ENCODE data around the gene CDK2AP2.

CDK2AP2 gene

DNA sequence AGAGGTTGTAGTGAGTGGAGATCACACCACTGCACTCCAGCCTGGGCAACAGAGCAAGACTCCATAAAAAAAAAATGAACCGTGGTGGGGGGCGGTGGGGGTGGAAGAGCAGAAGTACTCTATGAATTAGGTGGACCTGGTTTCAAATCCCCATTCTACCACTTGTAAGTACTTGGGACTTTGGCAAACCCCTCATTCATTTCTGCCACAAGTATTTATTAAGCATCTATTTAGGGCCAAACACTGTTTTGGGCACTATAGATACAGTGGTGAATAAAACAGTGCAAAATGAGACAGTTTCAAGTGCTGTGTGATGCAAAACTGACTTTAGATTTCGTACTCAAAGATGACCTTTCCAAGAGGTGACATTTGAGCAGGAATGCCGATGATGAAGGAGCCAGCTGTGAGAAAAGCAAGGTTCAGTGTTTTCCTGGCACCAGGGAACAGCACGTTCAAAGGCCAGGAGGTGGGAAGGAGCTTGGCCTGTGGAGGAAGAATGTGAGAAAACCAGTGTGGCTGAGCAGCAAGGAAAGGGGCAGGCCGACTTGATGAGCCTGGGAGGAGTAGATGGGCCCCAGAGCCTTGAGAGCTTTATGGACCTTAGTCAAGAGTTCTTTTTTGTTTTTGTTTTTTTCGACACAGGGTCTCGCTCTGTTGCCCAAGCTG lies 37.5 kb downstream of the CDK2AP2 start:
- in situ Hi-C loops (cut with MboI; ENCODE audit: low sequenced_read_pairs, unreplicated experiment) = no loop called here
- TF ChIP-seq, protein P1, sequence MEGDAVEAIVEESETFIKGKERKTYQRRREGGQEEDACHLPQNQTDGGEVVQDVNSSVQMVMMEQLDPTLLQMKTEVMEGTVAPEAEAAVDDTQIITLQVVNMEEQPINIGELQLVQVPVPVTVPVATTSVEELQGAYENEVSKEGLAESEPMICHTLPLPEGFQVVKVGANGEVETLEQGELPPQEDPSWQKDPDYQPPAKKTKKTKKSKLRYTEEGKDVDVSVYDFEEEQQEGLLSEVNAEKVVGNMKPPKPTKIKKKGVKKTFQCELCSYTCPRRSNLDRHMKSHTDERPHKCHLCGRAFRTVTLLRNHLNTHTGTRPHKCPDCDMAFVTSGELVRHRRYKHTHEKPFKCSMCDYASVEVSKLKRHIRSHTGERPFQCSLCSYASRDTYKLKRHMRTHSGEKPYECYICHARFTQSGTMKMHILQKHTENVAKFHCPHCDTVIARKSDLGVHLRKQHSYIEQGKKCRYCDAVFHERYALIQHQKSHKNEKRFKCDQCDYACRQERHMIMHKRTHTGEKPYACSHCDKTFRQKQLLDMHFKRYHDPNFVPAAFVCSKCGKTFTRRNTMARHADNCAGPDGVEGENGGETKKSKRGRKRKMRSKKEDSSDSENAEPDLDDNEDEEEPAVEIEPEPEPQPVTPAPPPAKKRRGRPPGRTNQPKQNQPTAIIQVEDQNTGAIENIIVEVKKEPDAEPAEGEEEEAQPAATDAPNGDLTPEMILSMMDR (IDR thresholded peaks at IDR 0.05; ENCODE audit: borderline replicate concordance, control extremely low read depth, extremely low read depth, insufficient read depth, missing control alignments) = no peak
- no peak for DNase-seq (ENCODE audit: low spot score)

- in situ Hi-C loops (cut with MboI; ENCODE audit: low sequenced_read_pairs, unreplicated experiment) = no loop called here
- TF ChIP-seq, protein P1 (IDR thresholded peaks at IDR 0.05; ENCODE audit: borderline replicate concordance, control extremely low read depth, extremely low read depth, insufficient read depth, missing control alignments) = no peak
- DNase-seq (ENCODE audit: low spot score) = no peak
Measured at GRCh38 chr11:67469508-67469811, 38.5 kb downstream of the CDK2AP2 start.

- TF ChIP-seq, protein P1 (IDR thresholded peaks at IDR 0.05; ENCODE audit: borderline replicate concordance, control extremely low read depth, extremely low read depth, insufficient read depth, missing control alignments) = peak; percentile 76
- DNase-seq (ENCODE audit: low spot score) = peak; percentile 97
- in situ Hi-C loops (cut with MboI; ENCODE audit: low sequenced_read_pairs, unreplicated experiment) = no loop called here
Measured at GRCh38 chr11:67468759-67469507, 39.0 kb downstream of the CDK2AP2 start, which contains the start of gene TMEM134. TSS of gene TMEM134 (minus strand) at chr11:67469251. CDS start at chr11:67469192, 59 bp downstream.

GRCh38 chr11:67468456-67468758 lies 39.6 kb downstream of the CDK2AP2 start:
- TF ChIP-seq, protein P1 (IDR thresholded peaks at IDR 0.05; ENCODE audit: borderline replicate concordance, control extremely low read depth, extremely low read depth, insufficient read depth, missing control alignments) = no peak
- in situ Hi-C loops (cut with MboI; ENCODE audit: low sequenced_read_pairs, unreplicated experiment) = no loop called here
- no peak for DNase-seq (ENCODE audit: low spot score)

DNA sequence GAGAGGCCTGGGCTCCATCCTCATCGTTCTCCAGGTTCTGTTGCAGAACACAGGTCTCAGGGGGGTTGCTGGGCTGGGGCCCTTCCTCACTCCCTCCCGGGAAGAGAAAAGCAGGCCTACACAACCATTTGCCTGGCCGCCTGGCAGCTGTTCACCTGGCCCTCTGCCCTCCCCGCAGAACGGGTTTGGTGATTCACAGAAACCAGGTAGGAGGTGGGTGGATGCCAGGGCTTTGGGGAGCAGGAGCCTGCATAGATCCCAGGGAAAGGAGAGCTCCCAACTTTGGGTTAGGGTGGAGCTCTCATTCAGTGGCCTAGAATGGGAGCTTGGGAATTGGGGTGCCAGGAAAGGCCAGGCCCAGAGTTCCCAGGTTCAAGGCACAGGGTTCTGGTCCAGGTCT lies 39.9 kb downstream of the CDK2AP2 start:
- in situ Hi-C loops (cut with MboI; ENCODE audit: low sequenced_read_pairs, unreplicated experiment) = no loop called here
- TF ChIP-seq, protein P1 (IDR thresholded peaks at IDR 0.05; ENCODE audit: borderline replicate concordance, control extremely low read depth, extremely low read depth, insufficient read depth, missing control alignments) = no peak
- DNase-seq (ENCODE audit: low spot score) = no peak

DNA sequence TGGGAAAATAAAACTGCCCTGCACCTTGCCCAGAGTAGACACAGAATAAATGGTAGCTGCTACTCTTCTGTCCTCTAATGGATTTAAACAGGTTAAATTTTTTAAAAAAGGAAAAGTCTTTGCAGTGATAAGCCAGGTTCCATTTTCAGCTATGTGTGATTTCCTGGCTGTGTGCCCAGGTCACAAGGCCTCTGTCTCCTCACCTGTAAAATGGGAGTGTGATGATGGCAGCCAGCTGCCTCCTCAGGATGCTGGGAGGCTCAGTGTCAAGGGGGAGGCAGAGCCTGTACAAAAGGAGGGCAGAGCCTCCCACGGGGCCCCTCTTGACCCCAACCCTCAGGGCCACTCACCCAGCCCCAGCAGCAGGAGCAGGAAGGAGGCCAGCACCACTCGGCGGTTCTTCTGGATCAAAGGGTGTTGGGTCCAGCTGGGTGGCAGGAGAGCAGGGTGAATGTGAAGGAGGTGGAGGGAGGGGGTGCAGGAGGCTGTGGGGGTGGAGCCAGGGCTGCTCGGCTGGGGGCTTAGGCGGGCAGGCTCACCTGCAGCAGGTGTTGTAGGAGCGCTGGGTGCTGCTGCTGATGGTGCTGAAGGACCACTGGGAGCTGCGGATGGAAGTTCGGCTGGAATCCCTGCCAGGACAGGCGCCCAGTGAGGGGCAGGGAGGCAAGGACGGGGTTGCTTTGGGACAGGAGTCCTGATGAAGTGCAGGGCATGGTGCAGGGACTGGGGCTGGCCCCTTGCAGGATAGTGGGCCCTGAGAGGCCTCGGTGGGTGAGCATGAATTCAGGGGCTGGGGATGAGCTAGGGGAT lies 40.8 kb downstream of the CDK2AP2 start:
- DNase-seq (ENCODE audit: low spot score) = no peak
- in situ Hi-C loops (cut with MboI; ENCODE audit: low sequenced_read_pairs, unreplicated experiment) = no loop called here
- TF ChIP-seq, protein P1 (IDR thresholded peaks at IDR 0.05; ENCODE audit: borderline replicate concordance, control extremely low read depth, extremely low read depth, insufficient read depth, missing control alignments) = no peak
